Keratinocyte (primary cell): ENCODE results near the gene NOS1AP. TPM values are rescaled to one million over a fixed set of nuclear protein-coding genes. Genes with fewer than 3 reads are reported as not detected.

Source experiments
- DNase-seq: peaks from one replicate; pipeline ENCODE4 v3.0.0-alpha.2; 2011; ENCODE audit warnings: low read depth, missing footprints, low spot score
- FAIRE-seq: peaks from 2 replicates; lab custom pipeline; 2011; peaks lifted over from hg19 to GRCh38; lab: Jason Lieb, UNC
- H2AFZ ChIP-seq: 2 replicates; pipeline ENCODE4 v1.6.0; 2012; ENCODE audit warnings: low read length, control low read depth, inconsistent platforms; ENCODE audit not compliant: control insufficient read depth
- H3K27ac ChIP-seq: 2 replicates; pipeline ENCODE4 v1.5.1; 2011; ENCODE audit warnings: low read length; ENCODE audit not compliant: control insufficient read depth, insufficient read depth
- H3K27me3 ChIP-seq: 3 replicates; pipeline ENCODE4 v1.6.0; 2011; ENCODE audit warnings: low read length; ENCODE audit not compliant: control insufficient read depth, insufficient read depth; ENCODE audit errors: extremely low read depth
- H3K36me3 ChIP-seq, 2 experiments: 2 replicates in 1 of 2; 3 replicates in 1 of 2; pipeline ENCODE4 v1.5.1; 2011; ENCODE audit warnings: low read length in 2 of 2, mild to moderate bottlenecking in 1 of 2; ENCODE audit not compliant: control insufficient read depth in 2 of 2, insufficient read depth in 2 of 2; ENCODE audit errors: extremely low read depth in 1 of 2
- H3K4me1 ChIP-seq: 3 replicates; pipeline ENCODE4 v1.5.1; 2011; ENCODE audit warnings: low read length; ENCODE audit not compliant: control insufficient read depth, insufficient read depth; ENCODE audit errors: extremely low read depth
- H3K4me2 ChIP-seq: 3 replicates; pipeline ENCODE4 v1.6.0; 2011; ENCODE audit warnings: low read depth, low read length; ENCODE audit not compliant: control insufficient read depth, insufficient read depth; ENCODE audit errors: extremely low read depth
- H3K4me3 ChIP-seq, 3 experiments: fragments of 200-600 bp in 1 of 3; sonication (generic) in 1 of 3; 2 replicates in 2 of 3; 3 replicates in 1 of 3; pipeline ENCODE4 v1.5.1; 2011 to 2016; ENCODE audit warnings: low read length in 3 of 3, mild to moderate bottlenecking in 3 of 3, control low read depth in 2 of 3, inconsistent platforms in 1 of 3, low read depth in 1 of 3, mixed read lengths in 1 of 3, mixed run types in 1 of 3, moderate library complexity in 1 of 3; ENCODE audit not compliant: control insufficient read depth in 2 of 3, insufficient read depth in 2 of 3; ENCODE audit errors: extremely low read depth in 1 of 3
- H3K79me2 ChIP-seq: 2 replicates; pipeline ENCODE4 v1.6.0; 2012; ENCODE audit warnings: low read length; ENCODE audit not compliant: control insufficient read depth, insufficient read depth
- H3K9ac ChIP-seq: 3 replicates; pipeline ENCODE4 v1.6.0; 2011; ENCODE audit warnings: low read length; ENCODE audit not compliant: control insufficient read depth, insufficient read depth; ENCODE audit errors: extremely low read depth
- H3K9me1 ChIP-seq: 3 replicates; pipeline ENCODE4 v1.6.0; 2011; ENCODE audit warnings: low read length; ENCODE audit not compliant: control insufficient read depth, insufficient read depth; ENCODE audit errors: extremely low read depth
- H3K9me3 ChIP-seq: 2 replicates; pipeline ENCODE4 v1.5.1; 2012; ENCODE audit warnings: low read depth, low read length; ENCODE audit not compliant: control insufficient read depth
- H4K20me1 ChIP-seq: 3 replicates; pipeline ENCODE4 v1.6.0; 2011; ENCODE audit warnings: low read length; ENCODE audit not compliant: control insufficient read depth, insufficient read depth; ENCODE audit errors: extremely low read depth
- EZH2 ChIP-seq: IDR thresholded peaks from one replicate; pipeline ENCODE4 v1.6.1; 2012; ENCODE audit warnings: inconsistent platforms, mild to moderate bottlenecking, low read length, moderate library complexity
- dilution Hi-C: fragments of 300-500 bp; cut with MboI; formaldehyde crosslinking; loops from one replicate; pipeline ENCODE4 v1.7.0; 2020; ENCODE audit warnings: low sequenced_read_pairs; ENCODE audit not compliant: extremely low pct_ligation_motif_present
- polyA plus RNA-seq, 5 experiments: library from polyadenylated mRNA; depleted of rRNA in 3 of 5; stranded (reverse) in 3 of 5; stranded (forward) in 1 of 5; unstranded in 1 of 5; fragments of >200 nt; gene quantifications; 1 replicate in 1 of 5; 2 replicates in 3 of 5; 3 replicates in 1 of 5; pipeline versions ENCODE4 v1.2.1 to v1.2.3, GENCODE V29; 2011 to 2012; ENCODE audit warnings: missing spikeins in 2 of 5, low read depth in 1 of 5, low replicate concordance in 1 of 5
- TF ChIP-seq, protein P1 (sequence below), 3 experiments: IDR thresholded peaks in 1 of 3; conservative IDR thresholded peaks in 1 of 3; optimal IDR thresholded peaks in 1 of 3; 2 replicates in 2 of 3; 3 replicates in 1 of 3; pipeline versions ENCODE3 to v1.5.1; 2011; ENCODE audit warnings: low read length in 3 of 3, mild to moderate bottlenecking in 3 of 3, moderate library complexity in 2 of 3, control low read depth in 1 of 3, inconsistent platforms in 1 of 3; ENCODE audit not compliant: insufficient read depth in 2 of 3; ENCODE audit errors: extremely low read depth in 1 of 3

The NOS1AP gene
- polyA plus RNA-seq, 1 donor (not counting 4 experiments of a cell fraction or from before 2014, with no cell fraction given): not detected

DNA sequence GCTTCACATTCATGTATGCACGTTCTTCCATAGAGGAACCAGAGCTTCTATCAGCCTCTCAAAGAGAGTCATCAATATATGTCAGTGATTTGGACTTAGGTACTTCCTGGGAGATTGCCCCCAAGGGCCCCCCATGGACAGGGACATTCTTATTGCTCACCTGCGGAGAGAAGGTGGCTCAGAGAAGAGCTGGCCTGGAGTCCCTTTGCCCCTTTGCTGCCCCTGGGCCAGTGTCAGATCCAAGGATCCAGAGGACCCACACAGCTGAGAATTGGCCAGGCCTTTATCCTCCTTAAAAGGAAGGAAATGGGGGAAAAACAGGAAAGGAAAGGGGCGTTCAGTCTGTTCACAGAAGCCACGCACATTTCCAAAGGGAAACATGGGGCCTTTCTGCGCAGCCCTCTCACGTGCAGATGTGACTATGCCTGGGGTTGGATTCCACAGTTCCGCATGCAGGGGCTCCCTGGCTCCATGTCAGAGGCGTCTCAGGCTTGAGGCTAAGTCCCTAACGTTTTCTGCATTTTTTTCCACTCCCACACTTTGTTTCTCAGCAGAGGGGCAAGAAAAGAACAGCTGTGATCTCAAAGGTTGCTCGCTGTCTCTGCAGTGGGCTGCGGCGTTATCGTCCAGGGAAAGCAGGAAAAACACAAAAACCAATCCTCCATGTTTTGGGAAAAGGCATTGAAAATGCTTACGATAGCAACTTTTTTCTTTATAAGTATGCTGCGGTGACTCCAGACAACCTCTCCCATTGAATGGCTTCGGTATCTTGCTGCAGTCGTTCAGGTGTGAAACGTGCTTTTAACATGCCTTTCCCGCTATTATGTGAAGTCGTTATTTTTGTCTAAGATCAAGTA lies 318.0 kb downstream of the NOS1AP start:
- Histone ChIP-seq H4K20me1 (no peaks in the 10 kb centered on the region), H3K36me3 (no peaks in the 10 kb centered on the region), H3K27ac (no peak overlapping the region), H3K9me1 (no peaks in the 10 kb centered on the region), H3K9me3 (no peaks in the 10 kb centered on the region), H3K9ac (no peak overlapping the region), H3K4me1 (peaks cover 14% of the 10 kb centered on the region), H3K4me2 (no peak overlapping the region), H3K27me3 (no peaks in the 10 kb centered on the region), H2AFZ (no peak overlapping the region), H3K4me3 (no peak overlapping the region), H3K79me2 (no peaks in the 10 kb centered on the region)
- no peak for FAIRE-seq
- no peak for DNase-seq
- TF ChIP-seq, protein P1, sequence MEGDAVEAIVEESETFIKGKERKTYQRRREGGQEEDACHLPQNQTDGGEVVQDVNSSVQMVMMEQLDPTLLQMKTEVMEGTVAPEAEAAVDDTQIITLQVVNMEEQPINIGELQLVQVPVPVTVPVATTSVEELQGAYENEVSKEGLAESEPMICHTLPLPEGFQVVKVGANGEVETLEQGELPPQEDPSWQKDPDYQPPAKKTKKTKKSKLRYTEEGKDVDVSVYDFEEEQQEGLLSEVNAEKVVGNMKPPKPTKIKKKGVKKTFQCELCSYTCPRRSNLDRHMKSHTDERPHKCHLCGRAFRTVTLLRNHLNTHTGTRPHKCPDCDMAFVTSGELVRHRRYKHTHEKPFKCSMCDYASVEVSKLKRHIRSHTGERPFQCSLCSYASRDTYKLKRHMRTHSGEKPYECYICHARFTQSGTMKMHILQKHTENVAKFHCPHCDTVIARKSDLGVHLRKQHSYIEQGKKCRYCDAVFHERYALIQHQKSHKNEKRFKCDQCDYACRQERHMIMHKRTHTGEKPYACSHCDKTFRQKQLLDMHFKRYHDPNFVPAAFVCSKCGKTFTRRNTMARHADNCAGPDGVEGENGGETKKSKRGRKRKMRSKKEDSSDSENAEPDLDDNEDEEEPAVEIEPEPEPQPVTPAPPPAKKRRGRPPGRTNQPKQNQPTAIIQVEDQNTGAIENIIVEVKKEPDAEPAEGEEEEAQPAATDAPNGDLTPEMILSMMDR (optimal IDR thresholded peaks at IDR 0.05 in 1 of 3, IDR thresholded peaks at IDR 0.05 in 1 of 3, conservative IDR thresholded peaks at IDR 0.05 in 1 of 3; ENCODE audit: extremely low read depth in 1 of 3, insufficient read depth in 2 of 3, low read length in 3 of 3): no peak
- TF ChIP-seq EZH2: no peak
- dilution Hi-C loops: no loop called here

DNA sequence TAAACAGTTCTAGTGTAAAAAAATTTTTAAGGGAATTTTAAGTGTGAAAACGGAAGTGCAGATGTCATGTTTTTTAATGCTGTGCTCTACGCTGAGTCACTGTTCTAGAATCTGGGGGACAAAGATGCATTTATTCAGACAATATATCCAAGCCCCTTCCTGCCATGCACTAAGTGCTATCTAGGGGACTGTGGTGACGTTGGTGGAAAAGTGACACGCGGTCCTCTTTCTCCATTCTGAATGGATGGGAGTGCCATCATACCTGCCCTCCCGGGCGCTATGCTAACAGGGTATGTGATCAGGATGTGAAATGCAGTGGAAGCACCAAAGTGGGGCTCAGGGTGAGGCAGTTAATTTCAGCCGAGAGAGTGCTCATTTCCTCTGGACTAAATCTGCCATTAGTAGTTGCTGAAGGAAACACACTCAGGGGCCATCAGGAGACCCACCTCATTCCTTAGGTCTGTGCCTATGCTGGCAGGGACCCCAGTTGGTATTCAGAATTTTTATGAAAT lies 318.6 kb downstream of the NOS1AP start:
- no peak overlapping the region for H3K4me3 ChIP-seq
- no peak overlapping the region for H2AFZ ChIP-seq
- no peak for DNase-seq
- TF ChIP-seq EZH2: no peak
- TF ChIP-seq, protein P1 (optimal IDR thresholded peaks at IDR 0.05 in 1 of 3, IDR thresholded peaks at IDR 0.05 in 1 of 3, conservative IDR thresholded peaks at IDR 0.05 in 1 of 3; ENCODE audit: extremely low read depth in 1 of 3, insufficient read depth in 2 of 3, low read length in 3 of 3): no peak
- no peaks in the 10 kb centered on the region for H3K9me3 ChIP-seq
- H3K27ac ChIP-seq: no peak overlapping the region
- no peak for FAIRE-seq
- H3K9me1 ChIP-seq: no peaks in the 10 kb centered on the region
- dilution Hi-C loops: no loop called here
- no peaks in the 10 kb centered on the region for H4K20me1 ChIP-seq
- no peaks in the 10 kb centered on the region for H3K36me3 ChIP-seq
- H3K4me1 ChIP-seq: peaks cover 12% of the 10 kb centered on the region
- H3K79me2 ChIP-seq: no peaks in the 10 kb centered on the region
- no peak overlapping the region for H3K4me2 ChIP-seq
- no peak overlapping the region for H3K9ac ChIP-seq
- no peaks in the 10 kb centered on the region for H3K27me3 ChIP-seq
